GM12875 (cell line): ENCODE measurements around the gene RBM39.

Source experiments
- H3K4me3 ChIP-seq: one replicate; pipeline ENCODE4 v1.5.1; 2011; ENCODE audit warnings: low read depth, low read length, control low read depth
- CTCF ChIP-seq: IDR thresholded peaks from 2 replicates; pipeline ENCODE4 v1.5.1; 2011; ENCODE audit warnings: low read depth, mild to moderate bottlenecking, control low read depth, inconsistent platforms, low read length, moderate library complexity, borderline replicate concordance; ENCODE audit not compliant: insufficient read depth

Gene RBM39

GRCh38 chr20:35734374-35734773, 7.7 kb downstream of the RBM39 start:
- no peak overlapping the region for H3K4me3 ChIP-seq
- no peak for TF ChIP-seq CTCF

GRCh38 chr20:35732644-35732982, 9.4 kb downstream of the RBM39 start:
- no peak for TF ChIP-seq CTCF
- H3K4me3 ChIP-seq: no peak overlapping the region

GRCh38 chr20:35731862-35732643, 10.0 kb downstream of the RBM39 start:
- no peak overlapping the region for H3K4me3 ChIP-seq
- TF ChIP-seq CTCF: no peak

GRCh38 chr20:35731469-35731788, 10.6 kb downstream of the RBM39 start:
- H3K4me3 ChIP-seq: no peak overlapping the region
- TF ChIP-seq CTCF: no peak

- H3K4me3 ChIP-seq: no peak overlapping the region
- TF ChIP-seq CTCF: no peak
Observed at GRCh38 chr20:35730583-35731468, 11.2 kb downstream of the RBM39 start.

GRCh38 chr20:35729836-35730582, 12.1 kb downstream of the RBM39 start:
- H3K4me3 ChIP-seq: no peak overlapping the region
- no peak for TF ChIP-seq CTCF
